ENCODE results near the gene GAS2L1.

Gene GAS2L1

DNA sequence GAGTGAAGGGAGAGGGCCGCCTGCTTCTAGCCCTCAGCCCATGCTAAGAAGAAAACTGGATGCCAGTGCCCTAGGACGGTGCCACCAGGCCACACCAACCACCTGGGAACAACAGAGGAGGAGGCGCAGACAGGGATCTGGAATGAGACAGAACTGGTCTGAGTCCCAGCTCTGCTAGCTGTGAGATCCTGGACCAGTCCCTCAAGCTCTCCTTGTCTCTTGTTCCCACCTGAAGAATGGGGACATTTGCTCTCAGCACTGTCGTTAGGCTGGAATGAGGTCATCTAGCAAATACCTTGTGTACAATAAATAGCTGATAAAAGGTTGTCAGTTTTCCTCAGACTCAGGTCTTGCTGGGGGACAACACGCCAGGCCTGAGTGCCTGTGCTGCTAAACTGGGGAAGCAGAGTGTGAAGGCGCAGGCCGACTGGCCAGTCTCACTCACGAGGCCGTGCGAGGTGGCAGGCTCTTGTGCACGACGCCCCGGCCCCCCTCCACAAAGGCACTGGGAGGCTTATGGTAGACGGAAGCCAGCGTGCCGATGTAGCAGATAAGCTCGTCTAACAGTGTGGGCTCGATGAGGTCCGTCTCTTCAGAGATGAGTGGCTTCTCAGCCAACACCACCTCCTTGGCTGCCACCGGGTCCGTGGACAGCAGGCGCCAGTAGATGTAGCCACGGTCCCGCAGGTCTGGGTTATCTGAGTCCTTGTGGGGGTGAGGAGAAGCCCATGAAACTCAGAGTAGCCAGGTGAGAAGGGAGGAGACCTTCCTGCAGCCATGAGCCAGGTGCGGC, 34.8 kb downstream of the GAS2L1 start:
- no peaks in the 10 kb centered on the region for H3K27me3 Mint-ChIP-seq (ENCODE audit: low read depth)
- peaks cover 11% of the 10 kb centered on the region for H3K4me1 Mint-ChIP-seq
- H3K27ac Mint-ChIP-seq, result no peak overlapping the region
- peaks cover 38% of the 10 kb centered on the region for H3K36me3 Mint-ChIP-seq (ENCODE audit: low read depth)
- TF ChIP-seq, protein P1, sequence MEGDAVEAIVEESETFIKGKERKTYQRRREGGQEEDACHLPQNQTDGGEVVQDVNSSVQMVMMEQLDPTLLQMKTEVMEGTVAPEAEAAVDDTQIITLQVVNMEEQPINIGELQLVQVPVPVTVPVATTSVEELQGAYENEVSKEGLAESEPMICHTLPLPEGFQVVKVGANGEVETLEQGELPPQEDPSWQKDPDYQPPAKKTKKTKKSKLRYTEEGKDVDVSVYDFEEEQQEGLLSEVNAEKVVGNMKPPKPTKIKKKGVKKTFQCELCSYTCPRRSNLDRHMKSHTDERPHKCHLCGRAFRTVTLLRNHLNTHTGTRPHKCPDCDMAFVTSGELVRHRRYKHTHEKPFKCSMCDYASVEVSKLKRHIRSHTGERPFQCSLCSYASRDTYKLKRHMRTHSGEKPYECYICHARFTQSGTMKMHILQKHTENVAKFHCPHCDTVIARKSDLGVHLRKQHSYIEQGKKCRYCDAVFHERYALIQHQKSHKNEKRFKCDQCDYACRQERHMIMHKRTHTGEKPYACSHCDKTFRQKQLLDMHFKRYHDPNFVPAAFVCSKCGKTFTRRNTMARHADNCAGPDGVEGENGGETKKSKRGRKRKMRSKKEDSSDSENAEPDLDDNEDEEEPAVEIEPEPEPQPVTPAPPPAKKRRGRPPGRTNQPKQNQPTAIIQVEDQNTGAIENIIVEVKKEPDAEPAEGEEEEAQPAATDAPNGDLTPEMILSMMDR (IDR thresholded peaks at IDR 0.05; ENCODE audit: unreplicated experiment in 3 of 3), result no peak
- no peak overlapping the region for H3K4me3 Mint-ChIP-seq
- no peaks in the 10 kb centered on the region for H3K9me3 Mint-ChIP-seq

DNA sequence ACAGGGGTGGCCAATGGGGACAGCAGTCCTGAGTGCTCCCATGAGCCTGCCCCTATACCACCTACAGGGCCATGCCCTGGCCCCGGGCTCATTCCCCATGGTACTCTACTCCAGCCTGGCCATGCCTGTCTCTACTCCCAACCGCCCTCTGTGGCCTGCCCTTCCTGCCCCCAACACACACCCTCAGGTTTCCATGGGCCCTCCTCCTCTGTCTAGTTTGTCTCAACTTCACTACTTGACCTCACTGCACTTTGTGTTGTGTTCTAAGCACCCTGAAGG, 35.3 kb downstream of the GAS2L1 start:
- Mint-ChIP-seq H3K27me3 (ENCODE audit: low read depth) (no peaks in the 10 kb centered on the region), H3K4me3 (no peak overlapping the region), H3K27ac (no peak overlapping the region), H3K9me3 (no peaks in the 10 kb centered on the region), H3K36me3 (ENCODE audit: low read depth) (peaks cover 38% of the 10 kb centered on the region), H3K4me1 (peaks cover 16% of the 10 kb centered on the region)
- TF ChIP-seq, protein P1 (IDR thresholded peaks at IDR 0.05; ENCODE audit: unreplicated experiment in 3 of 3), result no peak

DNA sequence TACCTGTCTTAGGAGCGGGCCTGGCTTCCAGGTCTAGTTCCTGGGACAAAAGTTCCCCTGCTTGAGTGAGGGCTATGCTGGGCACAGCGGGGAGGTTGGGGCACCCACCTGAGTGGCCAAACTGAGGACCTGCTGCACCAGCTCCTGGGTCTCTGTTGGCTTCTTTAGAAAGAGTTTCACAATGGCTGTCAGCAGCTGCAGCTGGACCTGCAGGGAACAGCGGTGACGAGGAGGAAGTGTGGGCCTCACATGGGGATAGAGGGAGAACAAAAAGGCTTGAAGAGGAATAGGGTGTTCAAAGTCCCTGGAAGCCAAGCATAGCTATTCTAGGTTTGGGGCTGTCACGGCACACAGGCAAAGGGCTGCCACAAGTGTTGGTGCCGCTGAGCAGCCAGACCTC, 35.7 kb downstream of the GAS2L1 start:
- TF ChIP-seq, protein P1 (IDR thresholded peaks at IDR 0.05; ENCODE audit: unreplicated experiment in 3 of 3), result no peak
- Mint-ChIP-seq H3K4me3 (no peak overlapping the region), H3K4me1 (peaks cover 20% of the 10 kb centered on the region), H3K9me3 (no peaks in the 10 kb centered on the region), H3K27ac (no peak overlapping the region), H3K27me3 (ENCODE audit: low read depth) (no peaks in the 10 kb centered on the region), H3K36me3 (ENCODE audit: low read depth) (peaks cover 37% of the 10 kb centered on the region)

DNA sequence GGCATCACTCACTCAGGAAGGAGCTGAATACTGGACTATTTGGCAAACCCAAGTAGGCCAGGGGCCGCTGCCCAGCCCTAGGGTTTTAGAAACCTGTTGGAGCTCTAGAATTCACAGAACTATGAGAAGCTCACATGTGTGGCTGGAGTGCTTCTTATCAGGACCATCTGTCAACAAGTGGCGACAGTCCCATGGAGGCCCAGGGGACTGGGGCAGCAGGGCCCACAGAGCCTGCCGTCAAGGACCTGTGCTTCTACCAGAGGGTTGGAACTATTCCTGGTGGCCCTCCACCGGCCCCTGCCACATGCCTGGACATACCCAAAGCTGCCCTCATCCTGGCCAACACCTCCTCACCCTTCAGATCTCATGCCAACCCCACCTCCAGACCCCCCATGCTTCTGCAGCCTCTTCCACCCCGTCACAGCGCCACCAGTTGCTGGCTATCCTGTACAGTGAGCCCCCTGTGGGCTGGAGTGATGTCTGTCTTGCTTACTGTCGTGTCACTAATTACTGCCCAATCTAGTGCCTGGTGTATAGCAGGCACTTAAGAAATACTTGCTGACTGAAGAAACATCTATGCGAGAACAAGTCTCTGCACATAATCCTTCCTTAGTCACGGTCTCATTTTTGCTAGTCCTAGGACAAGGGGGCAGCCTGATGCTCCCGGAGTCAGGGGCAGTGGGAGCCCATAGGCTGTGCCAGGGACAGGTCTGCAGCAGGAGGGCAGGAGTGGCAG, 36.3 kb downstream of the GAS2L1 start:
- Mint-ChIP-seq H3K27ac (no peak overlapping the region), H3K4me1 (peaks cover 21% of the 10 kb centered on the region)

DNA sequence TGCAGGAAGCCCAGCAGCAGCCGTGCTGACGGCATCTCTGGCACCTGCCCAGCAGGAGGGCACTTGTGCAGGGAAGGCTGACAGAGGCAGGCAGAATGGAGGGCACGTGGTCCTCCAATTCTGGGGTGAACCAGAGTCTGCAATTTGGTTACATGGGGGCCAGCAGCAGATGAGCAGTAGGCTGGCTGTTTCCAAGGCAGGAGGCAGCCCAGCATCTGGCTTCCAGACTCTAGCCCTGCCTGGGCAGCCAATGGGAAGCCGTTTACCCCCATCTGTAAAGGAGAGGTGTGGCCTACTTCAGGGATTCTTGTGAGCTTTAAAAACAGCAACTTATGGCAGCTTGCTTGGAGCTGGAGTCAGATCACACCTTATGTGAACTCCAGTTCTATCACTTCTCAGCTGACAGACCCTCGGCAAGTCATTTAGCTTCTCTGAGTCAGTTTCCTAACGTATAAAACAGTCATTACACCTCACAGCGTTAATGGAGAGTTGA, 36.9 kb downstream of the GAS2L1 start:
- no peaks in the 10 kb centered on the region for H3K27me3 Mint-ChIP-seq (ENCODE audit: low read depth)
- H3K4me1 Mint-ChIP-seq, result peaks cover 21% of the 10 kb centered on the region
- no peaks in the 10 kb centered on the region for H3K9me3 Mint-ChIP-seq
- H3K4me3 Mint-ChIP-seq, result no peak overlapping the region
- peaks cover 43% of the 10 kb centered on the region for H3K36me3 Mint-ChIP-seq (ENCODE audit: low read depth)
- TF ChIP-seq, protein P1 (IDR thresholded peaks at IDR 0.05; ENCODE audit: unreplicated experiment in 3 of 3), result no peak
- no peak overlapping the region for H3K27ac Mint-ChIP-seq

More for the DNA sequence above, 36.3 kb downstream of the GAS2L1 start:
- H3K27me3 Mint-ChIP-seq (ENCODE audit: low read depth), result no peaks in the 10 kb centered on the region
- no peaks in the 10 kb centered on the region for H3K9me3 Mint-ChIP-seq
- no peak overlapping the region for H3K4me3 Mint-ChIP-seq
- TF ChIP-seq, protein P1 (IDR thresholded peaks at IDR 0.05; ENCODE audit: unreplicated experiment in 3 of 3), result no peak
- H3K36me3 Mint-ChIP-seq (ENCODE audit: low read depth), result peaks cover 43% of the 10 kb centered on the region

All from nephron (organoid).